NK-92 treated with Interleukin-12 subunit alpha and Interleukin-12 subunit beta, amount 100 ng/mL, for 24 hours (cell line): Measurements from ENCODE around the gene FCRL4.

Experiments
- DNase-seq: peaks from one replicate; lab custom pipeline; 2025; lab: John Stamatoyannopoulos, UW

Gene FCRL4

DNA sequence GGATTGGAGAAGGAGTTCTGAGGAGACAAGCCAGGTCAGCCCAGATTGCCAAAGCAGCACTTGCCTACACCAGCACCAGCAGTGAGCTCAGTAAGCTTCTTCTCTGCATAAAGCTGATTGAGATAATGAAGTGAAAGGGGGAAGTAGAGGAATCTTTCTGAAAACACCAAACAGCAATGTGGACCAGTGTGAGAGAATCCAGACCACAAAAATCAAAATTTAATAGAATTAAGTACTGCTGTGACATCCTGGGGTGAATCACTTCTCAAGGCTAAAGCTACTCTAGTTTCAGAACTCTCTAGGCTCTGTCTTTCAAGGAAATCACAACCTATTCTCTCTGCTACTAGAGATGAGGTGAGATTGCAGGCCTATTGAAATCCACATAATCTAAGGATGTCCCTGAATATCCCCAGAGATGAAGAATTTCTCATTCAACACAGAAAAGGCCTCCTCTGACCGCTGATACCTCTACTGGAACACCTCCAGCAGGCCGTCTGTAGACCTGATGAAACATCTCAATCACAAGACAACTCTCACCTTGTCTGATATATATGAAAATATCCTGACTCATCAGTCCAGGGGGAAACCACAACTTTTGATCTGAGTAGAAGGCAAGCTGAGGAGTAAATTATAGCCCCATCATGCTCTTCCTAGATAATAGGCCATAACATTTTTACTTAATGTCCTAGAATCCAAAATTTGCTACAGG, at the start of gene FCRL4:
Gene FCRL4 (minus strand): TSS at position 127 of the 709 bp plus-strand sequence. CDS start 141 bp downstream, outside the sequence.
- no peak for DNase-seq

DNA sequence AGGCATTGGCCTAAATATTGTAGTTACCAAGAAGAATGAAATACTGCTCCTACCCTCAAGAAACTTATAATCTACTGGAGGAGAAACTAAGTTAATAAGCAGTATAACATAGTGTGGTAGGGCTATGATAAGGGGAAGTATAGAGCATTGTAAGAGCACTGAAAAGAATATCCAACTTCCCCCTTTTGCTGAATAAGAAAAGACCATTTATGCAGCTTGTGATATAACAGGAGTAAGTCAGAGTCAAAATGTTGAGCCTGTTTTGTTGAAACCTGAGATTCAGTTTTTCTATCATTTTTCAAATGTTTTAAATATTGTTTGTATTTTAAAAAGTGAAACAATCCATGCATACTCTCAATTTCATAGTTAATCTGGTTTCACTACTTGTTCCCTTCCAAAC, 48.3 kb upstream of the FCRL4 start:
- DNase-seq = no peak

DNA sequence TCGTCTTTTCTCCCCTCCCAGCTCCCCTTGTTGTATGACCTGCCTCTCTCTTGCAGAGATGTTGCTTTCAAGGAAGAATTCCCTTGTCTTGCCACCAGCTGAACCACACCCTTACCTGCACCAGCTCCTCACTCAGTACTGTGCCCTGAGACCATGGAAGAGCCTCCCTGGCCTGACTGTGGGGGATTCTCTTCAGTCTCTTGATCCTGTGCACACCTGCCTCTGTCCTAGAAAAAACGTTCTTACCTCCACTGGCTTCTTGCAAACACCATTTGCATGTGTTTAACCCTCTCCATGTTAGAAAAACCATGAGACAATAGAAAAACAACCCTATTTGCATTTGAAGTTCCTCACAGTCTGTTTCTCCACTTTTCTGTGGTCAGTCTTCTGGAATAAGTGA, 43.3 kb upstream of the FCRL4 start:
- no peak for DNase-seq

DNA sequence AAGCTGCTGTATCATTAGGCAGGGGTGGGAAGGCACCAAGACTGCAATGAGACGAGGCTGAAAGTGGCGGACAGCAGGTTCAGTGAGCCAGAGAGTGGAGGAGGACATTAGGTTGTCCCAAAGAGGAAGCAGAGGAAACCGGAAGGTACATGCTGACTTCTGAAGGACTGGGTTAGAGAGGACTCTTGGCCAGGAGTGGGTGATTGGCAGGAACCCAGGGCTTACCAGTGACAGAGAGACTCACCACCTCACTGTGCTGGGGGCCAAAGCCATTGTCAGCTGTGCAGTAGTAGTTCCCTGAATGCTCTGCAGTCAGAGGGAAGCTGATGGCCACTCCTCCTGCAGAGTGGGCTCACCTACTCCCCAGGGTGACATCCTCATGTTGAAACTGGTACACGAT, 41.9 kb upstream of the FCRL4 start:
- no peak for DNase-seq

DNA sequence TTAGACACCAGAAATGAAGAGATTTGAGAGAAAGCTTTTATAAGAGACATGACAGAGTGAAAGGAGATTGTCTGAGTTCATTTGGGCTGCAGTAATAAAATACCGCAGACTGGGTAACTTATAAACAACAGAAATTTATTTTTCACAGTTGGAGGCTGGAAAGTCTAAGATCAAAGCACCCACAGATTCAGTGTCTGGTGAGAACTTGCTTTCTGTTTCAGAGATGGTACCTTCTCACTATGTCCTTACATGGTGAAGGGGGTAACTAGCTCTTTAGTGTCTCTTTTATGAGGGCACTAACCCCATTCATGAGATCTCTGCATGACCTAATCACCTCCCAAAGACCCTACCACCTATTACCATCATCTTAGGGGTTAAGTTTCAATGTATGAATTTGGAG, 30.9 kb upstream of the FCRL4 start:
- DNase-seq = no peak

DNA sequence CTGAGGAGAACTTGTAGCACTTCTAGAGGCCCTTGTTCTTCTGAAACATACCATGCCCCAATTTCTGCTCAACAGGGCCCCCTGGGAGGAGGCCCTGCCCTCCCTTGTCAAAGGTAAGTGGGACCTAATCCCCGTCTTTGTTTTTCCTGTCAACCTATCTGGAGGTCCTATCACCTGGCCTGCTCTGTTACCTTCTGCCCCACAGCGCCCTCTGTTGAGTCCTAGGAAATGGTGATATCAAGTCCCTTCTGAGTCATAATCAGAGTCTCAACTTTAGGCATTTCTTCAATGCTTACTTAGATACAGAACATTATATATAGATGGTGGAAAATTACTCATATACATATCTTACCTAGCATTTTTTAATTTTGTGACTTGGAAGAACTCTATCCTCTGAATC, 28.2 kb upstream of the FCRL4 start:
- DNase-seq = peak; percentile 26

DNA sequence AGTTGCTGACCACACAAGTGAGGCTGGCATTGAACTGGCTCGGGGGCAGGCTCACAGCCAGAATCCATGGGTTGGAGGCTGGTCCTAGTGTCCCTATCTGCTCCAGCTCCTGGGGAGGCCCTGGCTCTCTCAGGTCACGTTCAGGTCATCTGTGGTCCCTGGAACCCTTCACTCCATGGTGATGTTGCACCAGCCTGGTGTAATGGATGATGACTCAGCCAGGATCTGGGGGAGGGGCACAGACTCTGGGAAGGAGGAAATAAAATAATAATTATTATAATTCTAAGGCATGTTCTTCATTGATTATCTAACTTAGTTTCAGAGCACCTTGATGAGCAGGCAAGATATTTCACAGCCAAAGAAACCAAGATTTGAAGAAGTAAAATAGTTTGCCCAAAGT, 26.6 kb upstream of the FCRL4 start:
- no peak for DNase-seq

DNA sequence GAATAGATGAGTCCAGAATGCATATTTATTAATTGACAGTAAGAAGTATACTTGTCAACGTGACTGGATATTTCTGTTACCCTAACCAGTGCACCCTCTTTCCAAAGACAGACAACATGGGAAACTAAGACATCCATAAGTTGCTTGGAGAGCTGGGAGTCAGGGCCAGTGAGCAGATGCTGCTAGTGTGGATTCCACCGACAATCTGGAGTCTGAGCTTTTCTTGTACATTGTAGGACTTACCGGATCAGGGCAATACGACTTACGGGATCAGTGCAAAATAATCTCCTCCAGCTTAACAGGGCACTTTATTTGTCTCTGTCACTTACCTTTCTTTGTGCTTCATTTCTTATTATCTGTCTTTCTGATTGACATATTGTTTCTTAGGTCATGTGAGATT, 24.6 kb upstream of the FCRL4 start:
- DNase-seq = no peak

DNA sequence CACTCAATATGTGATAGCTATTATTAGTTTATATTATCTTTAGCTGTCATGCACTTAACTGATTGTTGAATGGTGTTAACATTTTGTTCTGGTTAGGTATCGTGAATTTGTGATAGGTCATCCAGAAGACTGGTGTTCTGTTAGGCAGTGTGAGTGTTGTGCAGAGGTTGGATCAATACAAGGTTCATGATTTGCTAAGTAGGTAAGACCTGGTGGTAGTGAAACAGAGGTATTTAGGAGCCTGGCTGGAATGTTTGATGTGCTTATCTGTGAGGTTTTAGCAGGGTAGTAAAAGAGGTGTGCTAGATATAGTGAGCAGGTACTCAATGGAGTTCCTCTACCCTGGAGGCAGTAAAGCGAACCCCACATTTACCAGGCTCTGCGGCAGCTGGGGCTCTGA, 20.3 kb upstream of the FCRL4 start:
- DNase-seq = no peak

DNA sequence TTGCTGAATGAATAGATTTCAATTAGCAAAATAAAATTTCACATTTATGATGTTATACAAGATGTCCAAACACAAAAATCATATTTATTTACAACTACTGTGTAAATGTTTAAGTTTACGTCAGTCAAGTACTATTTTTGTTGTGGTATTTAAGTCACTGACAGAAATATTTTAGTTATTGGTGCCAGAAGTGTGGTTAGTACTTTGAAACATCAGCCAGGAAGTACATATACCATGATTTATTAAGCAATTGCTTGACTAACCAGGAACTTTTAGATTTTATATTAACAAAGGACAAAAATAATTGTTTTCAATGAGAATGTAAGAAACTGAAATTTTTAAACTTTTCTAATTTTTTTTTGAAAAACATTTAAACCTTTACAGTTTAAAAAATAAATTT, 2.4 kb upstream of the FCRL4 start:
- no peak for DNase-seq

DNA sequence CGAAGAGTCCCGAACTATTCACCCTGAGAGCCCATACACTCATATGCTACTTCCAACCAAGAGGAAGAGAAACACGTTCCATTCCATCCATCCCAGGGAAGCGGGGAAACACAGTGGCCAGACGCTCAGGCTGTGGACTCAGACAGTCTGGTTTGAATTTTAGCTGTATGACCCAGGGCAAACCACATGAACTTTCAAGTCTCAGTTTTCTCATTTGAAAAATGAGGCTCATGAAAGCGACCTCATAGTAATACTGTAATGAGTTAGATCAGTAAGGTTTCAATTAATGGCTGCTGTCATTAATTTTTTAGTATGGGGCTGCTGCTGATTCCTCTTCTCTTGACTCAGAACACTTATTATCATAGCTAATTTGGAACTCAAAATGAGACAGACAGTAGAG, 1.5 kb downstream of the FCRL4 start:
- DNase-seq = no peak

DNA sequence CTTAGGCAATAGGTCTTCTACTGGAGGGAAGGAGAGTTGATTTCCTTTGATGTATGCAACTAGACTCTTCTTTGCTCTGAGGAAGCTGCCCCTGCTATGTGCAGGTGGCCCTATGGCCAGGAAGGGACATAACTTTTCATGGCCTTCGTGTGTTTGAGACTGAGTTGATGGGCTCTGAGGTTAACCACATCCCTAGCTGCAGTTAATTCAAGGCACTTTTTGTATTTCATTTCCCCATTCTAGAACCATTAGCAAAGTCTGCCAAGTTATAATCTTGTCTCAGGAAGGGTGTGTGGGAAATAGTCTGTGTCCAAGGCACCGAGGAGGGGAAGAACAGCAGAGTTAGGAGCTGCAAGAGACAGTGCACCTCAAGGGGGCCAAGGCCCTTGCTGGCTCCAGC, 2.5 kb downstream of the FCRL4 start:
- DNase-seq = no peak

DNA sequence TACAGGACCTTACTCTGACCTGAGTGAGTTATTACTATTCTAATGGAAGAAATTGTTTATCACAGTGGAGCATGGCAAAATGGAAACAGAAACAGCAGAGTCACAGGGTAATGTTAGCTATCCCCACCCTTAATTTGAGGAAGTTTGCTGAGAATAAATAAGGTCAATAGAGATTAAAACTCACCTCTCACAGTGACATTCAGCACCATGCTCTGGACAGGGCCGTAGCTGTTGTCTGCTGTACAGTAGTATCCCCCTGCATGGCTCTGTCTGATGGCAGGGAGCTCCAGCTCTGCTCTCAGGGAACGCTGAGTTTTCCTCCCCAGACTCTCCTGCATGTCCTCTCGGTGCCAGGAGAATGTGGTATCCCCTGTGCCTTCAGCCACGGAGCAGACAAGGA, 11.9 kb downstream of the FCRL4 start:
- no peak for DNase-seq

DNA sequence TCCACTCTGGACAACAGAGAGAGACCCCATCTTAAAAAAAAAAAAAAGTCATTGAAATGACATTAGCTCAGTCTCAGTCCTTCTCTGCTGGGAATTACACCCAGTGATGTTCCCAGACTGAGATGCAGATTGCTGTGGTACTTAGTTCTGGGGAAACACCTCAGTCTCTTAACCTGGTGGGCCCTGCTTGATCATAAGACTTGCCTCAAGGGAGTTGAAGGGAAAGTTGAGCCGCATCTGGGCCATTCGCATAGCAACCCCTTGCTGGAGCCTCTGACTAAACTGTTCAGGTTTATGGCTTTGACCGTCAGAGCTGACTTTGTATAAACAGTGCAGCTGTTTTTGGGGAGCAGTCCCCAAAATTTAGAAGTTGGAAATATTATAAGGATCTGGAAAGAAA, 13.4 kb downstream of the FCRL4 start:
- no peak for DNase-seq

DNA sequence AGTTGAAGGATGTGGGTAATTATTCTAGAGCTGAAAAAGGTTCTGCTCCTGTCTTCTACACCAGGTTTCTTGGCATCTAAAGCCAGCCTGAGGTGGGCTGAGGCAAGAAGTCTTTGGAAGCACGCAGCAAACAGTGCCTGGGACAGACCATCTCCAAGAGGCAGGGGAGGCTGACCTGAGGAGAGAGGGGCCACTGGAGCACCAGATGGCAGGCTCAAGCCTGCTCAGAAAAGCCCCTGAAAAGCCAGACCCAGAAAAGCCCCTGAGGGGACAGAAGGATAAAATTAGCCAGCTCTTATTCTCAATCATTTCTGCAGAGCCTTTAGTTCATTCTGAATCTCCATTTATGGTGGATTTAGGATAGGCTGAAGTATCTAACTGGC, 17.1 kb downstream of the FCRL4 start:
- no peak for DNase-seq

DNA sequence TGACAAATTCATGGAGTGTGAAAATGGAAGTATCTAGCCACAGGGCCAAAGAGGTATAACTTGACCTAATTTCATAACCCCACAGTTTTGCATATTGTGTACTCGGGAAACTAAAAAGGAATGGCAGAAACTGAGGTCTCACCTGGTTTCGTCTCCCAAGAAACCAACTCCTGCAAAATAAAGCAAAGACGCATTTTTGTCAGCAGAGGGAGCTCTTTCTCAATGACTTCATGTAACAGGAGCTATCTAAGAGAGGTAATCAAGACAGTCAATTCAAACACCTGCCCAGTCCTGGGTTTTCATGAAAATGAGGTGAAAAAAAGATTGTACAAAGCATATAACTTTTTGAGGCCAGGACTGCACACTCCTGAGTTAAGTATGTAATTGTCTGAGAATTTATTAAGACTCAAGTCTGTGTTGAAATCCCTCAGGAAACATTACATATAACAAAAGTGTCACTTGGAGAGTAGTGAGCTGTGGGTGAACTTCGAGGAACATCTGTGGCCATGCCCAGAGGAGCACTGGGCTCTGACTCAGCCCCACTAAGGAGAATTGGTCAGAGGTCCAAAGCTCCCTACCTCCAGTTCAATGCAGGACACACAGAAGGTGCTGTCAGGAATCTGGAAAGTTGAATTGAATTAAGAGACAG, 17.6 kb downstream of the FCRL4 start:
- no peak for DNase-seq

DNA sequence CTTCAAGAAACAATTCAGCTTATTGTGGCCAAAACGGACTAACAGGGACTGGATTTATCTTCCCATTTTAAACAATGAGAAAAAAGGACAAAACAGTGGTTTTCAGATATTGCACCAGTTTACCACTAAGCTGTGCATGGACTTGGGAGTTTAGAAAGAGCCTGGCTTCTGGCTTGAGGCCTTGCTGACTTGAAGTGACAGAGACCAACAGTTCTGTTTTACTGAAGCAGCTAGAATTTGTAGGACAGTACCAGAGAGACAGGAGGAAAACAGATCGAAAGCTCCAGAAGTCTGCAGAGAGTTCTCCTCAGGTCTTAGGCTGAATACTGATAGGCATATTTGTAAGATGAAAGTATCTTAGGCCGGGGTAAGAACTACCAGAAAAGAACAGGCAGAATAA, 20.5 kb downstream of the FCRL4 start:
- no peak for DNase-seq

DNA sequence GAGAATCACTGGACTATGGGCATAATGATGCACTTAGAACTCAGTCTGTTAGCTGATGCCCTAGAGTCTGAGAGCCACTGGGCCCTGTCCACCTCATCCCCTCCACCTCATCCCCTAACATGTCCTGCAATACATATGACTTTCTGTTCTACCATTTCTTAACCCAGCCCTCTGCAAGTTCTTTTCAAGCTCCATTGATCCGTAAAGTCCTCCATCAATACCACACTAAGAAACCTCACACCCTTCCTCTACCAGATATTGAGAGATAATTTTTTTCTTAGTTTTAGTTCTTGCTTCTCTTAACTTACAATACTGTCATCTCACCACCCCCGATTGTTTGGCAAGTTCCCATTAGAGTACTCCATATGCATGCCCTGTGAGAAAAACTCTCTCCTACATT, 22.1 kb downstream of the FCRL4 start:
- no peak for DNase-seq

DNA sequence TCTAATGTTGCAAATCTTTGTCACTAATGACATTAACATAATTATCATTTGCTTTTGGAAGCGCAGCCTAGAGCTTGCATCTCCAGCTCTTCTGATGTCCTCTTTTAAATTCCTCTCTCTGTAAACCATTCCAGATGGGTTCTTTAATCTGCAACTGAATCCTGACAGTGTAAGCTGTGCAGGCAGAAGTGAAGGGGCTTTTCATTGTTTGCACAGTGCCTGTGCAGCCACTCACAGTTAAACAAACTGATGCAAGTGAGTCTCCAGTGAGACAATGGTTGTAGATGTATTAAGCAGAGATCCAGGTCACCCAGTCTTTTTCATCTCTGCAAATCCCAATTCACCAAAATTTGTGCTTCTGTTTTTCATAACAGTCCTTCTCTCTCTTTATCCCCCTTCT, 23.0 kb downstream of the FCRL4 start:
- DNase-seq = no peak

DNA sequence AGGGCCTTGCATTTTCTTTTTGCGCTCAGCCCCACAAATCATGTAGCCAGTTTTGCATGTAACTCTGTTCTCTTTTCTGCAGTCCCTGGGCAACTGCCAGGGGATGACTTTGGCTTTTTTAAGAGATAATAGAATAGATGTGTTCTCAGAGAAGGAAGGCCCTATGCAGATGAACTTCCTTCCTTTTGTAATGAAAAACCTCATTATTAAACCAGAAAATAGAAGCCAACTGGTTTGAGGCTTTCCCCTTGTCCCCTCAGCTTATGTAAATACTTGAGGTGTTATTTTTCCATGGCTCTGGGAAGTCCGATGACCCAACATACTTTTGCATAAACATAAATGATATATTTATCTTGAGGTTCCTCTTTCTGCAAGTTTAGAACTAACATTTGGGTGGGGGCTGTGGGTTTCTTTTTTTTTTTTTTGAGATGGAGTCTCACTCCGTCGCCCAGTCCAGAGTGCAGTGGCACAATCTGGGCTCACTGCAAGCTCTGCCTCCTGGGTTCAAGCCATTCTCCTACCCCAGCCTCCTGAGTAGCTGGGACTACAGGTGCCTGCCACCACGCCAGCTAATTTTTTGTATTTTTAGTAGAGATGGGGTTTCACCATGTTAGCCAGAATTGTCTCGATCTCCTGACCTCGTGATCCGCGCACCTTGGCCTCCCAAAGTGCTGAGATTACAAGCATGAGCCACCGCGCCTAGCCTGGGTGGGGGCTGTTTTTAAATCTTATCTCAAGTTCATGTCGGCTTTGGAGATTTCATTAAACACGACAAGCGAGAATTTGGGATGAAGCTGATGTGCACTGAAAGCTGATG, 31.2 kb downstream of the FCRL4 start:
- DNase-seq = no peak

DNA sequence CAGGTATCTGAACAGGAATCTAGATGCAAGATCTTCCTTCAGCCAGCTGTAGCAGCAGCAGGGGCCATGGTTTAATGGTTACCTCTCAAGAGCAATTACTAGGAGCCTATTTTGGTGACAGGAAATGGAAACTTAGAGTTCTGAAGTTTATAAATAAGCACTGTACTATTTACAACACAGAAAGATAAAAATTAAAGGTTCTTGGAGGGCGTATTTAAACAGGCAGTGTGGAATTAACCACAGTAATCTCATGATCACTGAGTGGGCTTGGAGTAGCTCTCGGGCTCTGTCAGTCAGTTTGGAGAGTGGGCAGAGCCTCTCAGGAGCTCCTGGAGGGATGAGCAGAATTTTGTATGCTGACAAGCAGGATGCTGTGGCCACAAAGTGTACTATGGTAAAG, 35.4 kb downstream of the FCRL4 start:
- DNase-seq = no peak

DNA sequence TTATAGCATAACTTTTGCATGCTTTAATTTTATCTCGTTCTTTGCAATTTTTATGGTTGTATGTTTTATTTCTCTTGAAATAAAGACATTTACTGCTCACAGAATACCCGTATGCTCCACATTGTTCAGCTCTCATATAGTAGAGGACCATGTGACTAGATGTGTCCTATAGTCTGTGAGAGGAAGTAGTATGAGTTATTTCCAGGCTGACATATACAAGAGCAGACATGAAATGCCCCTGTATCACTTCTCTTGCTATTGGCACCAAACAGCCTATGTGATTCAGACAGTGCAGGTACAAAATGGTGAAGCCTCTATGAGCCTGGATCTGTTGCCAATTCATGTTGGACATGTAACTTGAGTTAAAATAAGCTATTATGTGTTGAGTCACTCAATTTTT, 39.8 kb downstream of the FCRL4 start:
- DNase-seq = no peak
